Body of pancreas (tissue), 4 donors: ENCODE data around the gene CAMKMT. TPM values are rescaled to one million over a fixed set of nuclear protein-coding genes. Genes with fewer than 3 reads are reported as not detected.

Experiments
- ATAC-seq: fragments of 150-250 bp; one replicate; pipeline ENCODE4 v1.9.1; 2016
- DNase-seq, 4 donors: peaks; one replicate each; pipeline ENCODE4 v3.0.0-alpha.2; 2019
- H3K27ac ChIP-seq, 4 donors: fragments of 200-600 bp; sonication (generic); 1 replicate in 3 of 4; 2 replicates in 1 of 4; pipeline versions ENCODE4 v1.5.1 to v1.6.1; 2016 to 2019; ENCODE audit warnings: mild to moderate bottlenecking in 1 of 4, mixed read lengths in 1 of 4, moderate library complexity in 1 of 4
- H3K27me3 ChIP-seq, 2 donors: fragments of 200-600 bp; sonication (generic); one replicate each; pipeline ENCODE4 v1.6.0; 2016; ENCODE audit warnings: mild to moderate bottlenecking in 1 of 2
- H3K36me3 ChIP-seq, 2 donors: fragments of 200-600 bp; sonication (generic); replicated peaks in 1 of 2; 2 replicates each; pipeline ENCODE4 v1.5.1; 2016; ENCODE audit warnings: low read depth in 2 of 2; ENCODE audit not compliant: insufficient read depth in 1 of 2
- H3K4me1 ChIP-seq: fragments of 200-600 bp; sonication (generic); one replicate; pipeline ENCODE4 v1.6.0; 2016
- H3K4me3 ChIP-seq, 2 donors: fragments of 200-600 bp; sonication (generic); 1 replicate in 1 of 2; 2 replicates in 1 of 2; pipeline ENCODE4 v1.5.1; 2016 to 2019
- H3K9me3 ChIP-seq, 3 donors: fragments of 200-600 bp; sonication (generic); 1 replicate in 2 of 3; 2 replicates in 1 of 3; pipeline ENCODE4 v1.5.1; 2016
- POLR2A ChIP-seq, 3 donors: fragments of 450-650 bp; IDR thresholded peaks; one replicate each; pipeline ENCODE4 v1.6.1; 2016; ENCODE audit warnings: antibody characterized with exemption in 3 of 3, mild to moderate bottlenecking in 2 of 3
- WGBS, 2 donors: methylation state at CpG; one replicate each; pipeline ENCODE4 v1.1.5; 2017; 5-methylcytosine and 5-hydroxymethylcytosine counted together
- intact Hi-C: fragments of 100-400 bp; cut with DNase I; formaldehyde crosslinking; loops from one replicate; pipeline ENCODE4 v1.15.1; 2023
- total RNA-seq, 2 donors: library from RNA; depleted of rRNA; stranded (reverse); fragments of >200 nt; gene quantifications; one replicate each; pipeline ENCODE4 v1.1.0, GENCODE V29; 2016
- TF ChIP-seq, protein P1 (sequence below), 7 experiments: fragments of 450-650 bp in 4 of 7; fragments of 200-600 bp in 3 of 7; sonication (generic) in 3 of 7; IDR thresholded peaks; one replicate each; pipeline ENCODE4 v1.5.1; 2016 to 2019; ENCODE audit warnings: antibody characterized with exemption in 7 of 7

Gene CAMKMT
- total RNA-seq, 2 donors from 2014 or later = 18.4 to 23.4 TPM

DNA sequence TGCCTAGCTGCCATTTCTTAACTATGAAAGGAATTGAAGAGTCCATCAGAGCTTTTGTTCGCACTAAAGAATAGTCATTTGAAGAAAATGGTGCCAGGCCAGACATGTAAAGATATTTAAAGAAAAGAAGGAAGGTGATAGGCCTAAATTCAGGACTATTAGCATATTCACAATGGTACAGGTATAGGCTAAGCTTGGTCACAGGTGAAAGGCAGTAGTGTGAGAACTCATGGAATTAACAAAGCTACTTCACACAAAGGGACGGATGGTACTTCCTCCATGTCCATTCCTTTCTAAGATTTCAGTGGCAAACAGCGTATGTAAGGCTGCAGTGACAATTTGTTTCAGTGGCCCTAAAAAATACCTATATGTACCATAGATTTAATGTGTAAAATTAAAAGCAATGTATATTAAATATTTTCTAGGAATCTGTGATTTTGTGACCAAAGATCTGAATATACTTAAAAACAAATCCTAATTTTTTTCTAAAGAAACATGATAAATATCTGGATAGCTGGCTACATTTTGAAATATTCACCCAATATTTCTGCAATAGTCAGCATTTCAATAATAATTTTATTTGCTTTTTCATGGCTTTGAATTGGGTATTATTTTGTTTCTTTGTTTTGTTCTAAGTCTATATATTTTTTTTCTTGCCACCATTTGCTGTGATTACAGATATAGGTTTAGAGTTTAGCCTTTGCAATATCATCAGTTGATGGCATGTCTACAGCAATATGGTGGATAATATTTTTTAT, 116.1 kb downstream of the CAMKMT start:
- WGBS, 2 donors = 92% methylated on average over 3 of the region's 3 CpGs
- H3K27ac ChIP-seq = no peak overlapping the region
- DNase-seq (no peak), ATAC-seq (no peak)
- TF ChIP-seq, protein P1, sequence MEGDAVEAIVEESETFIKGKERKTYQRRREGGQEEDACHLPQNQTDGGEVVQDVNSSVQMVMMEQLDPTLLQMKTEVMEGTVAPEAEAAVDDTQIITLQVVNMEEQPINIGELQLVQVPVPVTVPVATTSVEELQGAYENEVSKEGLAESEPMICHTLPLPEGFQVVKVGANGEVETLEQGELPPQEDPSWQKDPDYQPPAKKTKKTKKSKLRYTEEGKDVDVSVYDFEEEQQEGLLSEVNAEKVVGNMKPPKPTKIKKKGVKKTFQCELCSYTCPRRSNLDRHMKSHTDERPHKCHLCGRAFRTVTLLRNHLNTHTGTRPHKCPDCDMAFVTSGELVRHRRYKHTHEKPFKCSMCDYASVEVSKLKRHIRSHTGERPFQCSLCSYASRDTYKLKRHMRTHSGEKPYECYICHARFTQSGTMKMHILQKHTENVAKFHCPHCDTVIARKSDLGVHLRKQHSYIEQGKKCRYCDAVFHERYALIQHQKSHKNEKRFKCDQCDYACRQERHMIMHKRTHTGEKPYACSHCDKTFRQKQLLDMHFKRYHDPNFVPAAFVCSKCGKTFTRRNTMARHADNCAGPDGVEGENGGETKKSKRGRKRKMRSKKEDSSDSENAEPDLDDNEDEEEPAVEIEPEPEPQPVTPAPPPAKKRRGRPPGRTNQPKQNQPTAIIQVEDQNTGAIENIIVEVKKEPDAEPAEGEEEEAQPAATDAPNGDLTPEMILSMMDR (IDR thresholded peaks at IDR 0.05) = no peak
- no peak for TF ChIP-seq POLR2A (IDR thresholded peaks at IDR 0.05)
- no peaks in the 10 kb centered on the region for H3K9me3 ChIP-seq
- no peak overlapping the region for H3K4me3 ChIP-seq
- no peaks in the 10 kb centered on the region for H3K4me1 ChIP-seq
- intact Hi-C loops = no loop called here
- H3K27me3 ChIP-seq = no peaks in the 10 kb centered on the region
- no peaks in the 10 kb centered on the region for H3K36me3 ChIP-seq

DNA sequence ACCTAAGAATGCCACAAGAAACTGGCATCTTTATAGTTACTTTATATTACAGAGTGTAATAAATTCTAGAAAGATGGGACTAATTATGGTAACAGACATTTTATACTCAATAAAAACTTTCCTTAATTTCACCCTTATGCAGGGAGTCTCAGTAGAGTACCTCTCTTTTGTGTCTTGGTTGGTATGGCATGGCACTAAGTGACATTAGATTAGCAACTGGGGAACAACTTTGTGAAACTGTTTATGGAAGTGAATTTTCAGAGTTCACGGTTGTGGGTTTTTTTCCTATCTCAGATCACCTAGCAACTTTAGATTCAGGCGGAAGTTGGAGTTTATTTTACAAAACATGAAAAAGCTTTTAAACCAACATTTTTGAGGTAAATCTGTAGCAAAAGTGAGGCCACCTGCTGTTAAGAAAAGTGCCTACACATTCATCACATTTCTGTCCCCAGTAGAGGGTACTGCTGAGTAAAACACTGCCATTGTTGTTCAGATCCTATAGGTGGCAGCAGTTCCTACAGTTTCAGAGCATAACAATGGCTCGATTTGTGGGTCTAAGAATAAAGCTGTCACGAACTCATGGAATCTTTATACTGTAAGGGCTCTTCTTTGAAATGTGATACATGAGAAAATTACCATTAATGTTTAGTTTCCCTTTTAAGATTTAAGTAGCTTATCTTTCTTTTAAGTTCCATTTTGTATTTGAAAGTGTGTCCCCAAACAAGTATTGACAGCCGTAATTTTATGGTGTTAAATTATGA, 117.6 kb downstream of the CAMKMT start:
- Histone ChIP-seq H3K4me1 (no peaks in the 10 kb centered on the region), H3K27ac (no peak overlapping the region), H3K27me3 (no peaks in the 10 kb centered on the region), H3K36me3 (no peaks in the 10 kb centered on the region), H3K9me3 (no peaks in the 10 kb centered on the region), H3K4me3 (no peak overlapping the region)
- intact Hi-C loops = no loop called here
- TF ChIP-seq, protein P1 (IDR thresholded peaks at IDR 0.05) = peak; percentile 87 to 100 (median 100)
- TF ChIP-seq POLR2A (IDR thresholded peaks at IDR 0.05) = no peak
- DNase-seq = peak; percentile 35 to 71 (median 44)
- 19% methylated on average over 5 of the region's 5 CpGs for WGBS, 2 donors
- peak; percentile 99 for ATAC-seq

DNA sequence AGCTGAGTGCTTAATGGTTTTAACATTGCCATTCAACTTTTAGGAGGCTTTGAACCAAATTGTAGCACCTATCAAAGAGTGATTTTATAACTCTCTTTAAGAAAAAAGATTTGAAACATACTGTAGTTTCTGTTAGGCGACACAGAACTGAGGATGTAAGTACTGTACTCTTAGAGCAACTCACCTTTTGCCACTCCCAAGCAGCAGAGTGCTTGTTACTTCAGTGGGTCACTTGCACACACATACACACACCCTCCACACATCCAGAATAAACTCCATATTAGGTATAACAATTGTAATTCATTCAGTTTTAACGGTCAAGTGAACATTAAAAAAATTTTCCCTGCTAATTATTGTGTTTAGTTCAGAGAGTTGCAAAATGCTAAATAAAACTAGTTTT, 118.3 kb downstream of the CAMKMT start:
- DNase-seq = no peak
- no peaks in the 10 kb centered on the region for H3K4me1 ChIP-seq
- no peaks in the 10 kb centered on the region for H3K36me3 ChIP-seq
- TF ChIP-seq, protein P1 (IDR thresholded peaks at IDR 0.05) = no peak
- TF ChIP-seq POLR2A (IDR thresholded peaks at IDR 0.05) = no peak
- H3K9me3 ChIP-seq = no peaks in the 10 kb centered on the region
- H3K27ac ChIP-seq = no peak overlapping the region
- intact Hi-C loops = loop anchor here (10.0 kb wide), 1 partner anchor 485 kb away; no protein-coding TSS in a partner anchor
- 90 to 94% methylated on average over 2 of the region's 2 CpGs for WGBS, 2 donors
- H3K27me3 ChIP-seq = no peaks in the 10 kb centered on the region
- H3K4me3 ChIP-seq = no peak overlapping the region
- ATAC-seq = no peak

DNA sequence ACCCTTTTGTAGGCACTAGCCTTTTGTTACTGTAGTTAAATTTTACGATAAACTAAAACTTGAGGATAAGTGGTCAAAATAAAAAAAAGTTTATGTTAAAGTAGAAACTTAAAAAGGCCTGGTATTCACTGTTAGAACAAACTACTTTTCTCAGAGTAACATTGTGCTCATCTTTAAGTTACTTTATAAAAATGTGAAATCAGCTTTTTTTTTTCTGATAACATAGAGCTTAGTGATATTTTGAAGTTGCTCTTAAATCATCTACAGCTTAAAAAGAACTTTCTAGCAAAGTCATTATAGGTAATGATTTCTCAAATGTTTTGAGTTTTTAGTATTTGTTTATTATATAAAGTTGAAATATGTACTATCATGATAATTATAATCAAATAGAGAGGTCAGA, 125.3 kb downstream of the CAMKMT start:
- Histone ChIP-seq H3K4me3 (no peak overlapping the region), H3K4me1 (no peaks in the 10 kb centered on the region), H3K27me3 (no peaks in the 10 kb centered on the region), H3K36me3 (no peaks in the 10 kb centered on the region), H3K9me3 (no peaks in the 10 kb centered on the region), H3K27ac (no peak overlapping the region)
- WGBS, 2 donors = 96 to 100% methylated on average over 1 of the region's 1 CpG
- TF ChIP-seq, protein P1 (IDR thresholded peaks at IDR 0.05) = no peak
- no peak for TF ChIP-seq POLR2A (IDR thresholded peaks at IDR 0.05)
- no peak for ATAC-seq
- no peak for DNase-seq
- intact Hi-C loops = loop anchor here (10.0 kb wide), 1 partner anchor 478 kb away; no protein-coding TSS in a partner anchor
